Transverse colon (tissue), 4 donors: ENCODE measurements around the gene SCYL1.

Experiments used
- CTCF ChIP-seq, 5 experiments: fragments of 200-600 bp in 3 of 5; fragments of 450-650 bp in 2 of 5; sonication (generic) in 3 of 5; IDR thresholded peaks; 1 replicate in 2 of 5; 2 replicates in 3 of 5; pipeline ENCODE4 v1.5.1; 2016 to 2017; ENCODE audit warnings: antibody characterized with exemption in 5 of 5, inconsistent platforms in 3 of 5, mild to moderate bottlenecking in 2 of 5, moderate library complexity in 1 of 5
- POLR2A ChIP-seq: fragments of 450-650 bp; IDR thresholded peaks from one replicate; pipeline ENCODE4 v1.6.1; 2016; ENCODE audit warnings: antibody characterized with exemption, mild to moderate bottlenecking, moderate library complexity
- POLR2AphosphoS5 ChIP-seq, 3 donors: sonication (generic); formaldehyde crosslinking; IDR thresholded peaks; one replicate each; pipeline ENCODE4 v1.6.1; 2016; ENCODE audit warnings: antibody characterized with exemption in 3 of 3

GRCh38 chr11:65581928-65582327, 57.0 kb downstream of the SCYL1 start:
- no peak for TF ChIP-seq CTCF (IDR thresholded peaks at IDR 0.05)
- no peak for TF ChIP-seq POLR2A
- no peak for TF ChIP-seq POLR2AphosphoS5 (IDR thresholded peaks at IDR 0.05)
